Ecto neural progenitor cell (in vitro differentiated cells): ENCODE results near the gene APP.

Experiments
- DNase-seq: peaks from one replicate; pipeline ENCODE4 v3.0.0-alpha.2; 2018; ENCODE audit warnings: low spot score

The APP gene

DNA sequence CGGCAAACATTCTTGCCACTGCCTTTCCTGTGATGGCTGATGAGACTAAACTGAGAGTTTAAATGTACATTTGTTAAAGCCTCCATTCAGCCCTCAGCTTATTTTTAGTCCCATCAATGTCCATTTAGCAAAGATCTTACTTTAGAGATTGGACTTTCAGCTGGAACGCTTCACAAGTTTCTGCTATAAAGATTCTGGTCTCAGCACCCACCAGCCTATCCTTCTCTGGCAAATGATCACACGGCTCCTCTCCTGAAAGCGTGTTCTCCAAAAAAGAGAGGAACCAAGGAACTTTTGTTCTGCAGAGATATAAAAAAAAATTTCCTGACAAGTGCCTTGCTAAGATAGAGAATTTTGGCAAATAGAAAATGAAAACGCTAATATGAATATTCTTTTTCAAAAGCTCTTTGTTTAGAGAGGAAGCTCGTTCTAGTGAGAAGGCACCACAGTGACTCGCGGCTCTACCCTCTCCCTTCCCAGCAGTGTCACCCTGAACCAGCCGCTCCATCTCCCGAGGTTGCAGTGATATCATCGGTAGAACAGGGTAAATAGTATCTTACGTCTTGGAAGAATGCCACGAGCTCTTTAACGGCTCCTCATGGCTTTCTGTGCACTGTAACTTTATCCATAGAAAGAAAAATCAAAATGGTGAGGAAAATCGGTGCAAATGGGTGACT, 200.2 kb downstream of the APP start:
- no peak for DNase-seq

GRCh38 chr21:25967901-25968438, 202.6 kb downstream of the APP start:
- no peak for DNase-seq

DNA sequence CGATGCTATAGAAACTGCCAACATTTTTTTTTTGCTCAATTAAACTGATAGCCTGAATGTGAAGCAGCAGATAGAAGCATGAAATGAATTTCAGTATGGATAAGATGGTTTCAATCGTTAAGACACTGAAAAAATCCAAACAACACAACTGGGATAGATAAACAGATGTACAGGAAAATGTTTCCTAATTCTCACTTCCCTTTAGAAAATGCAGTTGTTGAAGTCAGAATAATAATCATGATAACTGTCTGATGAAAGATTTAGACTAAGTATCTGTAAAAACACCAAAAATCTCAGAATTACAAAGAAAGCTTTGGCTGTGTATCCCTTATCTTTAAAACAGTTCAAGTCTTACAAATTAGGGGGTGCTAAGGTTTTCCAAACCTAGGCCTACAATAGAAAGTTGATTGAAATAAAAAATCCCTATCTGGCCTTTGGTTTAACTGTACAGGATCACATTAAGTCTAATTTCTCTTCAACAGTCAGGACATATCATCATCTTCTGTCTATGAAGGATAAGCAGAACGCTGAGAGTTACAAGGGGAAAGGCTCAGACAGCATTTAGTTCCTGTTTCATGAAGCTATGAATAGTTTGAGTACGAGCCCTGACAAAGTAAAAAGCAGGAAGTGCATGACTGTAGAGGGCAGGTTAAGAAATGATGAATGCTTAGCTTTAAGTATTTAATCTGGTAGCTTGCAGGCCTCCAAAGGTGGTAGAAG, 203.2 kb downstream of the APP start:
- DNase-seq = no peak

GRCh38 chr21:25965951-25966707, 204.4 kb downstream of the APP start:
- DNase-seq = no peak

DNA sequence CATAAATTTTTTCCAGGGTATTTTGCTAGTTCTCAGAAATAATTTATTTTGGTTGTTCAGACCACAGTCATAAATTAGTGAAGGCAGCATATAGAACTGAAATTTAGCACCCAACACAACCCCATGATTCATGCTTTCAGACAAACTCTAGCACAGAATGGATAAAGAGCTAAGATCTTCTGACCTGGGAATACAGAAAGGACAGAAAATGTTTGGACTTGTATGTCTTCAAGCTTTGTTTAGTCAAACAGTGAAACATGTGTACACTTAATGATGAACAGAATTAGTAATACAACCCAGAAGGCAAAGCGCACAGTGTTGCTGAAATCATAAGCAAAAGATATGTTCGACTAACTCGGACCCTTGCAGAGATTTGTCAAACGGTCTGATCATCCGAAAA, 205.6 kb downstream of the APP start:
- no peak for DNase-seq

DNA sequence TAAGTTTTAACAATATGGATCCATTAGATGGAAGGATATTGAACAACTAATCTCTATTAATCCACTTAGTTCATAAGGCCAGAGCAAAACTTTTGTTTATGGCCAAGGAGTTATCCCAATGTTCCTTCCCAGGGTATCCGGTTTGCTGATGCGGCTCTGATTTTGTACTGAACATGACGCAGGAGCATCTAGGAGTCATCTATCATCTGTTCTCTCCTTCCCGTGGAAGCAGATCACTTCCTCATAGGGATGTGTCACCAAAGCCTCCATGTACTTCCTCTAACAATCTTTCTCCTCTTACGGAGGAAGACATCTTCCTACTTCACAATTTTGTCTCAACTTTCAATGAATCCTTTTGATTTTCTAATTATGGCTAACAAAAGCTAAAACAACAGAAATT, 206.6 kb downstream of the APP start:
- DNase-seq = no peak

DNA sequence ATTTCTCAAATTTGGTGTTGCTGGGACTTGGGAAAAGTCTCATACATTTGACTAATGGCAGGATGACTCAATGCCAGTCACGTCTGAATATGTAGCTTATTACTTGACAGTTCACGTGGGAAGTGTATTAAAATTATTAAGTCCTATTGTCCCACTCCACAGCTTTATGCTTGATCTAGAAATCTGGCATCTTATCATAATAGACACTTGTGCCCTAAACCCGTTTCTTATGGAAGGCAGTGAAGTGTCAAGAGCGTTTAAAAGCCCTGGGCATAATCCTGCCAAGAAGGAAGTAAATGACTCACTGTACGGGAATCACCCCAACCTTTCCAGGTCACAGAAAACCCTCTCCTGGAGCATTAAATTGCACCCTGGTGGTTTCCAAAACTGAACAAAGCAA, 207.4 kb downstream of the APP start:
- DNase-seq = no peak

DNA sequence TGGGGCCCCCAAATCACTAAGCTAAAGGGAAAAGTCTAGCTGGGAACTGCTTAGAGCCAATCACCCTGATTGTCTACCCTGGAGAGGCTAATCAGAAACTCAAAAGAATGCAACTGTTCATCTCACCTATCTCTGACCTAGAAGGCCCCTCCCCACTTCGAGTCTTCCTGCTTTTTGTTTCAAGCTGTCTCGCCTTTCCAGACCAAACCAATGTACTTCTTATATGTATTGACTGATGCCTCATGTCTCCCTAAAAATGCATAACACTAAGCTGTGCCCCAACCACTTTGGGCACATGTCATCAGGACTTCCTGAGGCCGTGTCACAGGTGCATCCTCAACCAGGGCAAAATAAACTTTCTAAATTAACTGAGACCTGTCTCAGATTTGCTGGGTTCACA, 209.5 kb downstream of the APP start:
- no peak for DNase-seq

DNA sequence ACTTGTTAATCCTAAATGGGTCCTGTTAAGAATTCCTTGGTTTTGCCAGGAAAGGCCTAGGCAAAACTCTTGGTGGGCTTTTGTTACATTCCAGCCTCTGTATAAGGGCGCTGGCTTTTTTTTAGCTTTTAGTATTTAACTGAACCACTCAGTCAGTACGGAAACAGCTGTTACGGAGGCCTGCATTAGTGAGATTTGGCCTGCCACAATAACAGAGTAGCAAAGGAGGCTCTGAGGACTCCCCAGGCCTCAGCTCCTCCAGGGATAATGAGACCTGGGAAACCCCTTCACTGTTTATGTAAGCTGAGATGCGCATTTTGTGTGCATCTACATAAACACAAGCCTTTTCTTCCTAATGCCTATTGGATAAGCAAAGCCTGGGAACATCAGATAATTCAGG, 210.2 kb downstream of the APP start:
- no peak for DNase-seq

GRCh38 chr21:25959799-25960198, 210.8 kb downstream of the APP start:
- no peak for DNase-seq

GRCh38 chr21:25956993-25957714, 213.4 kb downstream of the APP start:
- no peak for DNase-seq

GRCh38 chr21:25955646-25956045, 214.9 kb downstream of the APP start:
- no peak for DNase-seq

GRCh38 chr21:25953659-25954058, 216.9 kb downstream of the APP start:
- no peak for DNase-seq

GRCh38 chr21:25953196-25953595, 217.4 kb downstream of the APP start:
- no peak for DNase-seq

GRCh38 chr21:25952306-25952705, 218.3 kb downstream of the APP start:
- DNase-seq = no peak

DNA sequence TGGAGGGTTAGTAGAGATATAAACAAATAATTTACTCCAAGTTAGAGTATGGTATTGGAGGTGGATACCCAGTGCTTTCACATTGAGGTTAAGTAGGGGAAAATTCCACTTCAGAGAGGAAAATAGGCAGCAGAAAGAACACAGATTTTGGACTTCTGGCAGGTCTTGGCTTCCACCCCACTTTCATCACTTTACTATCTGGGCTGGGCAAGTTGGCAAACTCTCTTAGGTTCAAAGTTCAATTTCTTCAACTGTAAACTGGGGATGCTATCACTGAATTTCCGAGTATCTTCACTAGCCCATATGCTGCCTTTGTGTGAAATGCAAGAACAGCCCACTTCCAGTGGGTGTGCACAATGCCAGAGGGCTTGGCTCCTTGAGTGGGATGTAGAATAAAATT, 220.9 kb downstream of the APP start:
- no peak for DNase-seq

DNA sequence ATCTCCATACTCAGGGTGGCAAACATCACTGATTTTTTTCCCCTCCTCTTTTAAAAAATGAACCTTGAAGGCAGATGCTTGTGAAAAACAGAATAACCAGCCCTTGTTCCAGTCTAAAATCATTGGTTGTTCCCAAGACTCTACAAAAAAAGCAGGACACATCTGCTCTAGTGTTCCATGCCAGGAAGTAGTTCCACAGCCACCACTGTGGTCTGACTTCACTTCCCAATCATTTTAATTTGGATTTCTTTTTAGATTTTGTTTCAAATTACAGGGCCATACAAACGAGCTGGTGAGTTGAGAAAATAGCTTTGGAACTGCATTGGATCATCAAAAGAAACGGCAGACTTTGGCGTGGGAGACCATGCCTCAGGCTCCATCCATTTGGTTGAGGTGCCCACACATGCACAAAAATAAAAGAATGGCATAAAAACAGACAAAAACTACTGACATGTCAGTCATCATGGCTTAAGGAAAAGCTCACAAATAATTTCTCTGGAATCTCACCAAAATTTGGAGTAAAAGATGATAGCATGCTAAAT, 225.8 kb downstream of the APP start:
- DNase-seq = no peak

- DNase-seq = no peak
Observed at GRCh38 chr21:25944082-25944481, 226.5 kb downstream of the APP start.

- DNase-seq = no peak
Observed at GRCh38 chr21:25942135-25942534, 228.4 kb downstream of the APP start.

DNA sequence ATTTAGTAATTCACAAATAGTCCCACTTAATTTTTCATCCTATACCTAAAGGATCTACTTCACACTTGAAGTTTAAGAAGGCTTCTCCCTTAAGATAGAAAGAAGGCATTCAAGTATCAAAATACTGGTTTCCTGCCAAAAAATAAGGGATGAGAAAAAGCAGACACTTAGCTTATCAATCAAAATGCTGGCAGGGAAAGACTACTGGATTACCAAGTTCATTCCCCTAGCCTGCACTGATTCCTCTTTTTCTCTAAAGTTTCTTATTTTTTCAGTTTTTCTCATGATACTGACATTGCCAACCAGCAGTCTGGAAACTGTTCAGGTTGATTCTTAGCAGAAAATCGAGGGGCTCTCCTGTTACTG, 231.2 kb downstream of the APP start:
- DNase-seq = no peak

- DNase-seq = no peak
Observed at GRCh38 chr21:25938658-25939395, 231.7 kb downstream of the APP start.
